WERI-Rb-1 (cell line): ENCODE results near the gene DICER1.

Experiments used
- DNase-seq: peaks from one replicate; pipeline ENCODE4 v3.0.0-alpha.2; 2020
- H3K27ac ChIP-seq: fragments of 250-450 bp; sonication (Bioruptor Pico); 2 replicates; pipeline ENCODE4 v1.5.1; 2020; ENCODE audit warnings: mild to moderate bottlenecking, moderate library complexity
- H3K27me3 ChIP-seq: fragments of 250-450 bp; sonication (Bioruptor Pico); 2 replicates; pipeline ENCODE4 v1.5.1; 2021; ENCODE audit warnings: mild to moderate bottlenecking, low read depth, moderate library complexity; ENCODE audit not compliant: insufficient read depth, severe bottlenecking
- H3K36me3 ChIP-seq: fragments of 250-450 bp; sonication (Bioruptor Pico); 2 replicates; pipeline ENCODE4 v1.5.1; 2020; ENCODE audit warnings: mild to moderate bottlenecking, moderate library complexity
- H3K4me3 ChIP-seq: 2 replicates; pipeline ENCODE4 v1.5.1; 2011; ENCODE audit warnings: low read depth, mild to moderate bottlenecking, control low read depth, low read length
- H3K9me3 ChIP-seq: fragments of 250-450 bp; sonication (Bioruptor Pico); 2 replicates; pipeline ENCODE4 v1.5.1; 2021; ENCODE audit warnings: mild to moderate bottlenecking, moderate library complexity; ENCODE audit not compliant: severe bottlenecking
- TF ChIP-seq, protein P1 (sequence below): IDR thresholded peaks from 2 replicates; pipeline ENCODE4 v1.5.1; 2011; ENCODE audit warnings: low read depth, mild to moderate bottlenecking, control low read depth, inconsistent platforms, low read length

The DICER1 gene

DNA sequence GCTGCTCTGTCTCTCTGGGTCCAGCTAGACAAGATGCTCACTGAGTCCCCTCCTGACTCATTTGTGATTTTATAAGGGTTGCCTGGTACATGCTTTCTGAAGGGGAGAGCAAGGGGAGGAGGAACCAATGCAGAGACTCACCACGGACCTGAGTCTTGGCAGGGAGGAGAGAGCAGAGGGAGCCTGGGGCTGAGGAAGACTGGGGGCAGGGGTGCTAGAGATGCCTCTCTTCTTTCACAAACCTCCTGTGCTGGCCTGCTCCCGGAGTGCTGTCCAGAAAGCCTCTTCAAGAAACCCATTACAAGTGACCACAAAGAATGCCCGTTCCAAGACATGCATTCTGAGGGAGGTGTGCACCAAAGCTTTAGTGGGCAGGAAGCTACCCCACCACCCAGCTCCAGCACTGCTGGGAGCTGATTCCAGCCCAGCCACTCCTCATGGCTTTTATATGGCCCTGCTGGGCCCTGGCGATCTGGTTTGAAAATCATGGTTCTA lies 33.1 kb upstream of the DICER1 start:
- no peak for DNase-seq
- Histone ChIP-seq H3K9me3 (no peaks in the 10 kb centered on the region), H3K4me3 (no peak overlapping the region), H3K27ac (no peak overlapping the region), H3K36me3 (peaks cover 4% of the 10 kb centered on the region), H3K27me3 (no peaks in the 10 kb centered on the region)
- TF ChIP-seq, protein P1, sequence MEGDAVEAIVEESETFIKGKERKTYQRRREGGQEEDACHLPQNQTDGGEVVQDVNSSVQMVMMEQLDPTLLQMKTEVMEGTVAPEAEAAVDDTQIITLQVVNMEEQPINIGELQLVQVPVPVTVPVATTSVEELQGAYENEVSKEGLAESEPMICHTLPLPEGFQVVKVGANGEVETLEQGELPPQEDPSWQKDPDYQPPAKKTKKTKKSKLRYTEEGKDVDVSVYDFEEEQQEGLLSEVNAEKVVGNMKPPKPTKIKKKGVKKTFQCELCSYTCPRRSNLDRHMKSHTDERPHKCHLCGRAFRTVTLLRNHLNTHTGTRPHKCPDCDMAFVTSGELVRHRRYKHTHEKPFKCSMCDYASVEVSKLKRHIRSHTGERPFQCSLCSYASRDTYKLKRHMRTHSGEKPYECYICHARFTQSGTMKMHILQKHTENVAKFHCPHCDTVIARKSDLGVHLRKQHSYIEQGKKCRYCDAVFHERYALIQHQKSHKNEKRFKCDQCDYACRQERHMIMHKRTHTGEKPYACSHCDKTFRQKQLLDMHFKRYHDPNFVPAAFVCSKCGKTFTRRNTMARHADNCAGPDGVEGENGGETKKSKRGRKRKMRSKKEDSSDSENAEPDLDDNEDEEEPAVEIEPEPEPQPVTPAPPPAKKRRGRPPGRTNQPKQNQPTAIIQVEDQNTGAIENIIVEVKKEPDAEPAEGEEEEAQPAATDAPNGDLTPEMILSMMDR: no peak

GRCh38 chr14:95189367-95190132 lies 32.2 kb upstream of the DICER1 start:
- H3K36me3 ChIP-seq: peaks cover 4% of the 10 kb centered on the region
- H3K4me3 ChIP-seq: no peak overlapping the region
- H3K27me3 ChIP-seq: no peaks in the 10 kb centered on the region
- no peaks in the 10 kb centered on the region for H3K9me3 ChIP-seq
- TF ChIP-seq, protein P1: no peak
- H3K27ac ChIP-seq: no peak overlapping the region
- no peak for DNase-seq

DNA sequence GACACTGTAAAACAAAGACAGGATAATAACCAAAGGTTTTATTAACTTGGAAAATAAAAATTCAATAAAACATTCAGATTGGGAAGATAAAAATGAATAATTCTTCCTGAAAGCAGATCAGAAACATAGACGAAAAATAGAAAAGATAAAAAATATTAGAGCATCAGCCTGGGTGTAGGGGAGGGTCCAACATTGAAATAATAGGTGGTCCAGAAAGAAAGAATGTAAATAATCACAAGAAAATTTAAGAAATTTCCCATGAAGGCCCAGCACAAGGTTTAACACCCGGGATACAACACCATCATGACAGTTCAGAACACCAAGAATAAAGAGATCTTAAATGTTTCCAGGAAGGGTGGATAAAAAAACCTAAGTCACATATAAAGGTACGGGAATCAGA lies 31.1 kb upstream of the DICER1 start:
- H3K27me3 ChIP-seq: no peaks in the 10 kb centered on the region
- H3K27ac ChIP-seq: no peak overlapping the region
- no peak overlapping the region for H3K4me3 ChIP-seq
- TF ChIP-seq, protein P1: no peak
- H3K9me3 ChIP-seq: no peaks in the 10 kb centered on the region
- H3K36me3 ChIP-seq: no peaks in the 10 kb centered on the region; the same call in 1 of the 2 replicates
- no peak for DNase-seq

GRCh38 chr14:95185767-95186392 lies 28.6 kb upstream of the DICER1 start:
- Histone ChIP-seq H3K36me3 (no peaks in the 10 kb centered on the region), H3K9me3 (no peaks in the 10 kb centered on the region), H3K27me3 (no peaks in the 10 kb centered on the region), H3K27ac (no peak overlapping the region), H3K4me3 (no peak overlapping the region)
- TF ChIP-seq, protein P1: no peak
- DNase-seq: no peak

DNA sequence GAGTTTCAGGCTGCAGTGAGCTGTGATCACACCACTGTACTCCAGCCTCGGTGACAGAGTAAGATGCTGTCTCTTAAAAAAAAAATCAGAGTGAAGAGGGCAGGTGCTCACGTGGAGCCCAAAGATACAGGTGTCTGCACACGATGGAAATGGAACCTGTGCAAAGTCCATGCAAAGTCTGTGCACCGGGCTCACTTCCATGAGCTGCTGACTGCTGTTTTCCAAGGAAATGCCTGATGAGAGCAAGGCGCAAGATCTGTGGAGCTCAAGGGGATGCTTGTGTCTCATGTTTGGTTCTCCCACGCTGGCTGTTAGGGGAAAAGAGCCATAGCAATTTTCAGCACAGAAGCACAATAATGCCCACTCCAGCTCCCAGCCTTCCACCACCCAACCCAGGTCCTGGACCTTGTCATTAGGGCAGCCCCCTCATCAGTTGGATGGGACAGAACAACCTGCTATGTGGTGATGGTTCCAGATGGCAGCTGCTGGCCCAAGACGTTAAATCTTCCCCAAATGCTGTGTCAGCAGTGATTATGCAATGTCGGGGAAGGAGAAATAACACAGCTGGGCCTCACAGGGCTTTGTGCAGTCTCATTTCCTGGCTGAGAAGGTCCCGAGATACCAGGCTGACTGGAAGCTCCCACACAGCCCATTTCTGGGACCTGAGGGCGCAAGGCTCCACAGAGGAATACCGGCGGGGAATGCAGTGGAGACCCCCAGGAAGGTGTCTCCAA lies 27.9 kb upstream of the DICER1 start:
- Histone ChIP-seq H3K27ac (no peak overlapping the region), H3K27me3 (no peaks in the 10 kb centered on the region), H3K9me3 (no peaks in the 10 kb centered on the region), H3K36me3 (no peaks in the 10 kb centered on the region), H3K4me3 (no peak overlapping the region)
- no peak for DNase-seq
- TF ChIP-seq, protein P1: no peak
